ENCODE results near the gene FAM234A.

DNA sequence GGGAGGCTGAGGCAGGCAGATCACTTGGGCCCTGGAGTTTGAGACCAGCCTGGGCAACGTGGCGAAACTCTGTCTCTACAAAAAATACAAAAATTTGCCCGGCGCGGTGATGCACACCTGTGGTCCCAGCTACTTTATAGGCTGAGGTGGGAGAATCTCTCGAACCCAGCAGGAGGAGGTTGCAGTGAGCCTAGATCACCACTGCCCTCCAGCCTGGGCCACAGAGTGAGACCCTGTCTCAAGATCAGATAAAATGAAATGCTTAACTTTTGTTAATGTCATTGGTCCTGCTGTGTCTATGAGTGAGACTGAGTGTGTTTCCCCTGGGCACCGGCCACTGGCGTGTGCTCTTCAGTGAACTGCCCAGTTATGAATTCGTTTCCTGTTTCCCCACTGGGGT is 10.5 kb downstream of the FAM234A start:
- TF ChIP-seq EP300 (IDR thresholded peaks at IDR 0.05) (no peak), POLR2AphosphoS5 (IDR thresholded peaks at IDR 0.05) (no peak)
- TF ChIP-seq, protein P1, sequence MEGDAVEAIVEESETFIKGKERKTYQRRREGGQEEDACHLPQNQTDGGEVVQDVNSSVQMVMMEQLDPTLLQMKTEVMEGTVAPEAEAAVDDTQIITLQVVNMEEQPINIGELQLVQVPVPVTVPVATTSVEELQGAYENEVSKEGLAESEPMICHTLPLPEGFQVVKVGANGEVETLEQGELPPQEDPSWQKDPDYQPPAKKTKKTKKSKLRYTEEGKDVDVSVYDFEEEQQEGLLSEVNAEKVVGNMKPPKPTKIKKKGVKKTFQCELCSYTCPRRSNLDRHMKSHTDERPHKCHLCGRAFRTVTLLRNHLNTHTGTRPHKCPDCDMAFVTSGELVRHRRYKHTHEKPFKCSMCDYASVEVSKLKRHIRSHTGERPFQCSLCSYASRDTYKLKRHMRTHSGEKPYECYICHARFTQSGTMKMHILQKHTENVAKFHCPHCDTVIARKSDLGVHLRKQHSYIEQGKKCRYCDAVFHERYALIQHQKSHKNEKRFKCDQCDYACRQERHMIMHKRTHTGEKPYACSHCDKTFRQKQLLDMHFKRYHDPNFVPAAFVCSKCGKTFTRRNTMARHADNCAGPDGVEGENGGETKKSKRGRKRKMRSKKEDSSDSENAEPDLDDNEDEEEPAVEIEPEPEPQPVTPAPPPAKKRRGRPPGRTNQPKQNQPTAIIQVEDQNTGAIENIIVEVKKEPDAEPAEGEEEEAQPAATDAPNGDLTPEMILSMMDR (IDR thresholded peaks at IDR 0.05), result no peak

Data from stomach (tissue), 4 donors.